Fibroblast of mammary gland (primary cell): ENCODE measurements around the gene EPHA10.

Experiments used
- DNase-seq: peaks from one replicate; pipeline ENCODE4 v3.0.0-alpha.2; 2010; ENCODE audit warnings: low read depth
- H3K4me3 ChIP-seq: 2 replicates; pipeline ENCODE4 v1.5.1; 2011; ENCODE audit warnings: low read depth, mild to moderate bottlenecking, low read length, moderate library complexity; ENCODE audit not compliant: control insufficient read depth
- CTCF ChIP-seq: conservative IDR thresholded peaks from 2 replicates; pipeline ENCODE4 v1.5.1; 2011; ENCODE audit warnings: low read depth, low read length, inconsistent platforms; ENCODE audit not compliant: control insufficient read depth, insufficient read depth

Gene EPHA10

GRCh38 chr1:37676281-37677142 lies 88.4 kb downstream of the EPHA10 start:
- DNase-seq = no peak
- H3K4me3 ChIP-seq = no peak overlapping the region
- TF ChIP-seq CTCF = no peak

GRCh38 chr1:37673920-37674319 lies 91.0 kb downstream of the EPHA10 start:
- no peak for TF ChIP-seq CTCF
- H3K4me3 ChIP-seq = no peak overlapping the region
- no peak for DNase-seq

GRCh38 chr1:37672136-37672870 lies 92.6 kb downstream of the EPHA10 start:
- no peak for TF ChIP-seq CTCF
- H3K4me3 ChIP-seq = no peak overlapping the region
- DNase-seq = no peak

GRCh38 chr1:37671261-37671660 lies 93.7 kb downstream of the EPHA10 start:
- TF ChIP-seq CTCF = no peak
- H3K4me3 ChIP-seq = no peak overlapping the region

GRCh38 chr1:37670133-37670532 lies 94.8 kb downstream of the EPHA10 start:
- H3K4me3 ChIP-seq = no peak overlapping the region
- DNase-seq = no peak
- no peak for TF ChIP-seq CTCF

More at GRCh38 chr1:37671261-37671660, 93.7 kb downstream of the EPHA10 start:
- DNase-seq = no peak

GRCh38 chr1:37667023-37667671 lies 97.8 kb downstream of the EPHA10 start:
- no peak for TF ChIP-seq CTCF
- H3K4me3 ChIP-seq = no peak overlapping the region
- no peak for DNase-seq
